Panc1 (cell line): Measurements from ENCODE around the gene HINT1.
"Not testable (repeated sequence)": the region's sequence is repeated elsewhere in the genome, so short reads cannot be mapped to it uniquely, and the experiment has no call there.

Experiments
- CTCF ChIP-seq: fragments of 450-650 bp; IDR thresholded peaks from 2 replicates; pipeline ENCODE4 v1.5.1; 2017; ENCODE audit warnings: mild to moderate bottlenecking
- REST ChIP-seq, 2 experiments: IDR thresholded peaks; 2 replicates each; pipeline ENCODE4 v1.6.1; 2011 to 2012; ENCODE audit warnings: low read depth in 2 of 2, control low read depth in 1 of 2, low read length in 1 of 2, mild to moderate bottlenecking in 1 of 2, moderate library complexity in 1 of 2; ENCODE audit not compliant: insufficient read depth in 1 of 2

DNA sequence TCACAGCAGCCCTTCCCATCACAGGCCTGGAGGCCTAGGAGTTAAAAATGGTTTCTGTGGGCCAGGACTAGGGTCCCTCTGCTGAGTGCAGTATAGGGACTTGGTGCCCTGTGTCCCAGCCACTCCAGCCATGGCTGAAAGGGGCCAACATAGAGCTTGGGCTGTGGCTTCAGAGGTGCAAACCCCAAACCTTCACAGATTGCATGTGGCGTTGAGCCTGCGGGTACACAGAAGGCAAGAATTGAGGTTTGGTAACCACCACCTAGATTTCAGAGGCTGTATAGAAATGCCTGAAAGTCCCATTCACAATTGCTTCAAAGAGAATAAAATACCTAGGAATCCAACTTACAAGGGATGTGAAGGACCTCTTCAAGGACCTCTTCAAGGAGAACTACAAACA is 37.8 kb downstream of the HINT1 start:
- TF ChIP-seq CTCF; REST (IDR thresholded peaks at IDR 0.05; ENCODE audit: insufficient read depth in 1 of 2, low read depth in 2 of 2, low read length in 1 of 2): not testable (repeated sequence)
